Testis (tissue), 3 donors: ENCODE data around the gene MGLL. TPM values are rescaled to one million over a fixed set of nuclear protein-coding genes. Genes with fewer than 3 reads are reported as not detected.

Experiments
- DNase-seq: peaks from one replicate; pipeline ENCODE4 v3.0.0-alpha.2; 2019
- H3K27ac ChIP-seq, 2 donors: fragments of 200-600 bp; sonication (generic); one replicate each; pipeline ENCODE4 v1.5.1; 2019
- H3K27me3 ChIP-seq: fragments of 200-600 bp; sonication (generic); one replicate; pipeline ENCODE4 v1.5.1; 2019
- H3K36me3 ChIP-seq: fragments of 200-600 bp; sonication (generic); one replicate; pipeline ENCODE4 v1.5.1; 2017; ENCODE audit warnings: low read depth; ENCODE audit errors: missing control alignments
- H3K4me1 ChIP-seq: fragments of 200-600 bp; sonication (generic); one replicate; pipeline ENCODE4 v1.5.1; 2019
- H3K4me3 ChIP-seq, 2 donors: fragments of 200-600 bp; sonication (generic); one replicate each; pipeline ENCODE4 v1.5.1; 2017 to 2019
- H3K9me3 ChIP-seq: fragments of 200-600 bp; sonication (generic); one replicate; pipeline ENCODE4 v1.5.1; 2017
- CTCF ChIP-seq, 3 experiments: fragments of 450-650 bp in 2 of 3; fragments of 200-600 bp in 1 of 3; sonication (generic) in 1 of 3; IDR thresholded peaks; one replicate each; pipeline ENCODE4 v1.5.1; 2016 to 2019; ENCODE audit warnings: antibody characterized with exemption in 3 of 3, mild to moderate bottlenecking in 2 of 3, moderate library complexity in 1 of 3
- POLR2A ChIP-seq: fragments of 450-650 bp; IDR thresholded peaks from one replicate; pipeline ENCODE4 v1.6.1; 2017; ENCODE audit warnings: antibody characterized with exemption, mild to moderate bottlenecking, moderate library complexity
- WGBS, 2 donors: methylation state at CpG; one replicate each; pipeline ENCODE4 v1.1.5; 2018; 5-methylcytosine and 5-hydroxymethylcytosine counted together
- intact Hi-C: fragments of 100-400 bp; cut with DNase I; formaldehyde crosslinking; loops from one replicate; pipeline ENCODE4 v1.15.1; 2023; ENCODE audit warnings: low total_unique reads
- polyA plus RNA-seq: library from polyadenylated mRNA; stranded (reverse); fragments of 350-450 nt; fragmentation: Illumina TruSeq; extraction: RNeasy Lipid Tissue Mini Kit (QIAGEN cat#74804); gene quantifications from one replicate; pipeline ENCODE4 v1.2.3, GENCODE V29; 2014; ENCODE audit warnings: low read depth, low replicate concordance; ENCODE audit not compliant: insufficient read depth
- total RNA-seq, 2 donors: library from RNA; depleted of rRNA; stranded (reverse); fragments of >200 nt; gene quantifications; one replicate each; pipeline ENCODE4 v1.2.3, GENCODE V29; 2016

The MGLL gene
- total and polyA plus RNA-seq, 3 donors from 2014 or later: 18.3 to 26.0 (median 19.2) TPM

DNA sequence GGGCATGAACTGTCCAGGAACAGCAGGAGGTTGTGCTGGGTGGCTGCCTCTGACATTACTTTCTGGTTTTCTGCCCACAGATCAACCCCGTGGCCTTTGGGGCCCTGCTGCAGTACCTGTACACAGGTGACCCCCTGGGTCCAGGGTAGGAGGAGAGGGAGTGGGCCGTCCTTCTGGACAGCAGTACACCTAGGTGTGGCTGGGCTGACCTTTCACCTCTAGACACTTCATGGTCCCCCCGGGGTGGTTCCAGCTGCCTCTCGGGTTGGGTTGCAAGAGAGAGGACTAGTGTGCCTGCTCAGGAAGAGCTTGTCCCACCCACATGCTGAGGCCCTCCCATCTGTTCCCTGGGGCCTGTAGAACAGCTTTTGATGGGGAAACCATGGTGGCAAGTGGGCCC lies 145.9 kb downstream of the MGLL start:
- Histone ChIP-seq H3K36me3 (no peaks in the 10 kb centered on the region), H3K27ac (no peak overlapping the region), H3K4me3 (no peak overlapping the region), H3K9me3 (no peaks in the 10 kb centered on the region), H3K4me1 (peaks cover 15% of the 10 kb centered on the region), H3K27me3 (no peaks in the 10 kb centered on the region)
- no peak for TF ChIP-seq POLR2A
- TF ChIP-seq CTCF (IDR thresholded peaks at IDR 0.05): no peak
- 84% methylated on average over 4 of the region's 4 CpGs; no CpG with 5 or more reads in 1 of the 2 donors for WGBS, 2 donors
- intact Hi-C loops: no loop called here
- no peak for DNase-seq

DNA sequence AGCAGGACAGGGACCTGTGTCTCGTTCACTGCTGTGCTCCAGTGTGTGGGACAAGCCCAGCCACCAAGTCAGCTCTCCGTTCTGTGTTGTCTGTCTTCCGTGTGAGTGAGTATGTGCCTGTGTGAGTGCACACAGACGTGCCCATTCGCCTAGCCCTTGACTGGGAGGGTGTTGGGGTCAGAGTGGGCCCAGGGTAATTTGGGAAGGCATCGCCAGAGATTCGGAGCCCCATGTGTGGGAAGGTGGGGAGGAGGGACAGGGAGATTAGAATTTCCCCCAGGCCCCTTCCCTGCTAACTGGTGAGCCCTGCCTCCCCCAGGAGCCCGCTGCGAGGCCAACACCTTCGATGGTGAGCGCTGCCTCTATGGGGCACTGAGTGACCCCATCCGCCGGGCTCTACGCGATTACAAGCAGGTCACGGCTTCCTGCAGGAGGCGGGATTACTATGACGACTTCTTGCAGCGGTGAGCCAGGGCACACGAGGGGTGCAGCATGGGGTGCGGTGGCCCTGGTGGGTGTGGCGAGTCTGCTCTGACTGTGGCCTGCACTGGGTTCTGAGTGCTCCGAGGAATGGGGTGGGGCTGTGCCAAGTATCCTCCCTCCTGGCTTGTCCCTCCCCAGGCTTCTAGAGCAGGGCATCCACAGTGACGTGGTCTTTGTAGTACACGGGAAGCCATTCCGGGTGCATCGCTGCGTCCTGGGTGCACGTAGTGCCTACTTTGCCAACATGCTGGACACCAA lies 146.5 kb downstream of the MGLL start:
- Histone ChIP-seq H3K4me1 (peaks cover 17% of the 10 kb centered on the region), H3K9me3 (no peaks in the 10 kb centered on the region), H3K4me3 (no peak overlapping the region), H3K36me3 (no peaks in the 10 kb centered on the region), H3K27ac (no peak overlapping the region), H3K27me3 (no peaks in the 10 kb centered on the region)
- 88 to 93% methylated on average over 19 to 29 of the region's 29 CpGs for WGBS, 2 donors
- no peak for DNase-seq
- intact Hi-C loops: no loop called here
- TF ChIP-seq POLR2A: no peak
- no peak for TF ChIP-seq CTCF (IDR thresholded peaks at IDR 0.05)

DNA sequence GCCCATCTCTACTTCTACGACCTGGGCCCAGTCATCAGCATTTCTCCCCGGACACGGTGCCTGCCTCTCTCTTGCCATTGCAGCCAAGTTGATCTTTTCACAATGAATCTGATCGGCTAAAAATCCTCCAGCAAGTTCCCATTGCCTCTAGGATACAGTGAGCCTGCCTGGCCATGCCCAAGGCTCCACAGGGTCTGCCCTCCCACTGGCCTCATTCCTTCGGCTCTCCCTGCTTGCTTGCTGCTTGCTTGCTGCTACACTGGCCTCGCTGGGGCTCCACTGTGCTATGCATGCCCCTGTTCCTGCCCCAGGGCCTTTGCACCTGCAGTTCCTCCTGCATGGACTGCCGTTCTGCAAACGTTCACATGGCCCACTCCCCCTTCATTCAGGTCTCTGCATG lies 147.5 kb downstream of the MGLL start:
- Histone ChIP-seq H3K4me3 (no peak overlapping the region), H3K36me3 (no peaks in the 10 kb centered on the region), H3K4me1 (peaks cover 17% of the 10 kb centered on the region), H3K9me3 (no peaks in the 10 kb centered on the region), H3K27ac (no peak overlapping the region), H3K27me3 (no peaks in the 10 kb centered on the region)
- TF ChIP-seq CTCF (IDR thresholded peaks at IDR 0.05) (no peak), POLR2A (no peak)
- WGBS, 2 donors: 88 to 92% methylated on average over 8 of the region's 8 CpGs
- intact Hi-C loops: no loop called here
- no peak for DNase-seq

GRCh38 chr3:127674101-127674721 lies 148.1 kb downstream of the MGLL start:
- H3K36me3 ChIP-seq: no peaks in the 10 kb centered on the region
- intact Hi-C loops: no loop called here
- H3K4me3 ChIP-seq: peak overlapping the region in 1 of 2 donors; percentile 82
- 70 to 75% methylated on average over 16 to 17 of the region's 17 CpGs for WGBS, 2 donors
- no peaks in the 10 kb centered on the region for H3K27me3 ChIP-seq
- H3K9me3 ChIP-seq: no peaks in the 10 kb centered on the region
- peaks cover 17% of the 10 kb centered on the region for H3K4me1 ChIP-seq
- H3K27ac ChIP-seq: peak overlapping the region in 1 of 2 donors; percentile 88
- DNase-seq: no peak
- no peak for TF ChIP-seq CTCF (IDR thresholded peaks at IDR 0.05)
